ENCODE data around the gene GLB1L.

GLB1L gene

GRCh38 chr2:219252900-219253752, 7.9 kb upstream of the GLB1L start, which contains the start of gene TUBA4B:
Gene TUBA4B, plus strand, starts transcription at chr2:219253243. Its CDS starts 165 bp downstream, at chr2:219253408.
- DNase-seq (ENCODE audit: low read depth): no peak

- DNase-seq (ENCODE audit: low read depth): no peak
Measured at GRCh38 chr2:219252570-219252899, 7.3 kb upstream of the GLB1L start.

- DNase-seq (ENCODE audit: low read depth): no peak
Measured at GRCh38 chr2:219252084-219252483, 6.8 kb upstream of the GLB1L start.

GRCh38 chr2:219251656-219252055, 6.4 kb upstream of the GLB1L start:
- DNase-seq (ENCODE audit: low read depth): no peak

GRCh38 chr2:219250049-219250781, 5.0 kb upstream of the GLB1L start:
- DNase-seq (ENCODE audit: low read depth): no peak

- DNase-seq (ENCODE audit: low read depth): no peak
Measured at GRCh38 chr2:219249203-219249980, 4.1 kb upstream of the GLB1L start.

- no peak for DNase-seq (ENCODE audit: low read depth)
Measured at GRCh38 chr2:219248845-219249202, 3.6 kb upstream of the GLB1L start.

- DNase-seq (ENCODE audit: low read depth): no peak
Measured at GRCh38 chr2:219247678-219248642, 2.7 kb upstream of the GLB1L start.

- no peak for DNase-seq (ENCODE audit: low read depth)
Measured at GRCh38 chr2:219246559-219246958, 1.3 kb upstream of the GLB1L start.

GRCh38 chr2:219245899-219246230, 621 bp upstream of the GLB1L start:
- no peak for DNase-seq (ENCODE audit: low read depth)

- DNase-seq (ENCODE audit: low read depth): no peak
Measured at GRCh38 chr2:219244789-219245147, 476 bp downstream of the GLB1L start.

- DNase-seq (ENCODE audit: low read depth): no peak
Measured at GRCh38 chr2:219243291-219243761, 1.9 kb downstream of the GLB1L start.

GRCh38 chr2:219234331-219234730, 10.9 kb downstream of the GLB1L start:
- DNase-seq (ENCODE audit: low read depth): no peak

GRCh38 chr2:219230059-219230540, 15.1 kb downstream of the GLB1L start:
- DNase-seq (ENCODE audit: low read depth): no peak

GRCh38 chr2:219229305-219230058, 15.8 kb downstream of the GLB1L start, which contains the start of the genes ANKZF1 and ATG9A:
Gene ANKZF1, plus strand, starts transcription at chr2:219229806. Its CDS starts 452 bp downstream, at chr2:219230258.
Gene ATG9A, minus strand, starts transcription at chr2:219229636. Its CDS starts 1,612 bp downstream, at chr2:219228024.
- DNase-seq (ENCODE audit: low read depth): peak; percentile 95

- DNase-seq (ENCODE audit: low read depth): no peak
Measured at GRCh38 chr2:219228911-219229304, 16.3 kb downstream of the GLB1L start.

GRCh38 chr2:219228041-219228910, 17.0 kb downstream of the GLB1L start:
- no peak for DNase-seq (ENCODE audit: low read depth)

- no peak for DNase-seq (ENCODE audit: low read depth)
Measured at GRCh38 chr2:219225350-219225749, 19.9 kb downstream of the GLB1L start.

GRCh38 chr2:219223831-219224610, 21.2 kb downstream of the GLB1L start:
- no peak for DNase-seq (ENCODE audit: low read depth)

Data from stimulated activated CD8-positive, alpha-beta memory T cell treated with anti-CD3 and anti-CD28 coated beads, Interleukin-15, amount 100 ng/mL, for 1 hour (primary cell).